Measurements from ENCODE around the gene TRIM65. TPM values are rescaled to one million over a fixed set of nuclear protein-coding genes. Genes with fewer than 3 reads are reported as not detected.
A peak's percentile ranks its signal among the peaks of the same experiment; 100 is the strongest.

Gene TRIM65
- total and polyA plus RNA-seq, 2 experiments from 2014 or later = 13.8 to 54.0 TPM

DNA sequence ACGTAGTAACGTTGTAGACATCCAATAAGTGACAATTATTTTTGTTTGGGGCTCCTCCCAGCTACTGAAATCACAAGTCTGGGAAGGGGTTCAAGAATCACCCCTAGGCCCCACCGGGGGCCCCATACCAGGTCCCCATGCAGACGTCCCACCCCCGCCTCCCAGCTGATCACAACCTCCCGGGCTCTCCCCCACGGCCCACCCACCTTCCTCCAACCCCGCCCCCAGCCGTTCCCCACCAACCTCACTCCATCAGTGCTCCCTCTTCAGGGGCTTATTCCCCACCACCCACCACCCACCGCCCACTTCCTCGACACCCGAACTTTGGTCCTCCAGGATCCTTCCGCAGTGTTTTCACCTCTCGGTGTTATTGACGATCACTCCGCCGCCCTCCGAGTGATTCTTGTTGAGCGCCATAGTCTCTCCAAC is 41.9 kb downstream of the TRIM65 start:
- H3K4me1 ChIP-seq (ENCODE audit: insufficient read depth) = peaks cover 6% of the 10 kb centered on the region
- H3F3A ChIP-seq (replicated peaks; ENCODE audit: low read depth) = peaks cover 9% of the 10 kb centered on the region; the same call in 1 of the 2 replicates
- H3K4me2 ChIP-seq = peak overlapping the region; percentile 87
- Mint-ChIP-seq H3K27ac (no peak overlapping the region), H3K4me3 (no peak overlapping the region), H3K36me3 (ENCODE audit: low read depth) (peaks cover 19% of the 10 kb centered on the region; the same call in 2 of the 3 replicates), H3K27me3 (ENCODE audit: insufficient read depth, low read depth, poor library complexity) (peaks cover 3% of the 10 kb centered on the region), H3K9me3 (no peaks in the 10 kb centered on the region), H3K4me1 (peaks cover 9% of the 10 kb centered on the region)
- H3K9me2 ChIP-seq (ENCODE audit: insufficient read depth) = no peaks in the 10 kb centered on the region
- TF ChIP-seq JUNB (IDR thresholded peaks at IDR 0.05; ENCODE audit: unreplicated experiment) (no peak), ZNF114 (CRISPR knock-in tag; IDR thresholded peaks at IDR 0.05) (no peak), EZH2phosphoT487 (IDR thresholded peaks at IDR 0.05; ENCODE audit: unreplicated experiment) (no peak), CREB1 (CRISPR knock-in tag; IDR thresholded peaks at IDR 0.05; ENCODE audit: low read depth) (no peak)
- TF ChIP-seq, protein P1, sequence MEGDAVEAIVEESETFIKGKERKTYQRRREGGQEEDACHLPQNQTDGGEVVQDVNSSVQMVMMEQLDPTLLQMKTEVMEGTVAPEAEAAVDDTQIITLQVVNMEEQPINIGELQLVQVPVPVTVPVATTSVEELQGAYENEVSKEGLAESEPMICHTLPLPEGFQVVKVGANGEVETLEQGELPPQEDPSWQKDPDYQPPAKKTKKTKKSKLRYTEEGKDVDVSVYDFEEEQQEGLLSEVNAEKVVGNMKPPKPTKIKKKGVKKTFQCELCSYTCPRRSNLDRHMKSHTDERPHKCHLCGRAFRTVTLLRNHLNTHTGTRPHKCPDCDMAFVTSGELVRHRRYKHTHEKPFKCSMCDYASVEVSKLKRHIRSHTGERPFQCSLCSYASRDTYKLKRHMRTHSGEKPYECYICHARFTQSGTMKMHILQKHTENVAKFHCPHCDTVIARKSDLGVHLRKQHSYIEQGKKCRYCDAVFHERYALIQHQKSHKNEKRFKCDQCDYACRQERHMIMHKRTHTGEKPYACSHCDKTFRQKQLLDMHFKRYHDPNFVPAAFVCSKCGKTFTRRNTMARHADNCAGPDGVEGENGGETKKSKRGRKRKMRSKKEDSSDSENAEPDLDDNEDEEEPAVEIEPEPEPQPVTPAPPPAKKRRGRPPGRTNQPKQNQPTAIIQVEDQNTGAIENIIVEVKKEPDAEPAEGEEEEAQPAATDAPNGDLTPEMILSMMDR (conservative IDR thresholded peaks at IDR 0.05; ENCODE audit: low read depth in 2 of 2) = no peak
- TF ChIP-seq, protein P2, sequence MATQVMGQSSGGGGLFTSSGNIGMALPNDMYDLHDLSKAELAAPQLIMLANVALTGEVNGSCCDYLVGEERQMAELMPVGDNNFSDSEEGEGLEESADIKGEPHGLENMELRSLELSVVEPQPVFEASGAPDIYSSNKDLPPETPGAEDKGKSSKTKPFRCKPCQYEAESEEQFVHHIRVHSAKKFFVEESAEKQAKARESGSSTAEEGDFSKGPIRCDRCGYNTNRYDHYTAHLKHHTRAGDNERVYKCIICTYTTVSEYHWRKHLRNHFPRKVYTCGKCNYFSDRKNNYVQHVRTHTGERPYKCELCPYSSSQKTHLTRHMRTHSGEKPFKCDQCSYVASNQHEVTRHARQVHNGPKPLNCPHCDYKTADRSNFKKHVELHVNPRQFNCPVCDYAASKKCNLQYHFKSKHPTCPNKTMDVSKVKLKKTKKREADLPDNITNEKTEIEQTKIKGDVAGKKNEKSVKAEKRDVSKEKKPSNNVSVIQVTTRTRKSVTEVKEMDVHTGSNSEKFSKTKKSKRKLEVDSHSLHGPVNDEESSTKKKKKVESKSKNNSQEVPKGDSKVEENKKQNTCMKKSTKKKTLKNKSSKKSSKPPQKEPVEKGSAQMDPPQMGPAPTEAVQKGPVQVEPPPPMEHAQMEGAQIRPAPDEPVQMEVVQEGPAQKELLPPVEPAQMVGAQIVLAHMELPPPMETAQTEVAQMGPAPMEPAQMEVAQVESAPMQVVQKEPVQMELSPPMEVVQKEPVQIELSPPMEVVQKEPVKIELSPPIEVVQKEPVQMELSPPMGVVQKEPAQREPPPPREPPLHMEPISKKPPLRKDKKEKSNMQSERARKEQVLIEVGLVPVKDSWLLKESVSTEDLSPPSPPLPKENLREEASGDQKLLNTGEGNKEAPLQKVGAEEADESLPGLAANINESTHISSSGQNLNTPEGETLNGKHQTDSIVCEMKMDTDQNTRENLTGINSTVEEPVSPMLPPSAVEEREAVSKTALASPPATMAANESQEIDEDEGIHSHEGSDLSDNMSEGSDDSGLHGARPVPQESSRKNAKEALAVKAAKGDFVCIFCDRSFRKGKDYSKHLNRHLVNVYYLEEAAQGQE (IDR thresholded peaks at IDR 0.05; ENCODE audit: unreplicated experiment) = no peak
- TF ChIP-seq, protein P3, sequence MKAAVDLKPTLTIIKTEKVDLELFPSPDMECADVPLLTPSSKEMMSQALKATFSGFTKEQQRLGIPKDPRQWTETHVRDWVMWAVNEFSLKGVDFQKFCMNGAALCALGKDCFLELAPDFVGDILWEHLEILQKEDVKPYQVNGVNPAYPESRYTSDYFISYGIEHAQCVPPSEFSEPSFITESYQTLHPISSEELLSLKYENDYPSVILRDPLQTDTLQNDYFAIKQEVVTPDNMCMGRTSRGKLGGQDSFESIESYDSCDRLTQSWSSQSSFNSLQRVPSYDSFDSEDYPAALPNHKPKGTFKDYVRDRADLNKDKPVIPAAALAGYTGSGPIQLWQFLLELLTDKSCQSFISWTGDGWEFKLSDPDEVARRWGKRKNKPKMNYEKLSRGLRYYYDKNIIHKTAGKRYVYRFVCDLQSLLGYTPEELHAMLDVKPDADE (IDR thresholded peaks at IDR 0.05) = no peak
- peak overlapping the region; percentile 73 for H3K27ac ChIP-seq (ENCODE audit: low read depth)
- peaks cover 20% of the 10 kb centered on the region for H3K79me2 ChIP-seq (replicated peaks; ENCODE audit: insufficient read depth)
- peak overlapping the region; percentile 64 for H3K4me3 ChIP-seq
- H3K36me3 ChIP-seq (ENCODE audit: insufficient read depth) = peaks cover 7% of the 10 kb centered on the region; the same call in 1 of the 2 replicates
- DNase-seq (ENCODE audit: low spot score) (no peak), ATAC-seq (peak; percentile 23)
- no peak overlapping the region for H2AFZ ChIP-seq
- H4K20me1 ChIP-seq (replicated peaks; ENCODE audit: insufficient read depth) = 0 out of 2 replicates have a peak, but pooled peaks cover 10% of the 10 kb centered on the region
- H3K27me3 ChIP-seq (ENCODE audit: insufficient read depth) = no peaks in the 10 kb centered on the region

DNA sequence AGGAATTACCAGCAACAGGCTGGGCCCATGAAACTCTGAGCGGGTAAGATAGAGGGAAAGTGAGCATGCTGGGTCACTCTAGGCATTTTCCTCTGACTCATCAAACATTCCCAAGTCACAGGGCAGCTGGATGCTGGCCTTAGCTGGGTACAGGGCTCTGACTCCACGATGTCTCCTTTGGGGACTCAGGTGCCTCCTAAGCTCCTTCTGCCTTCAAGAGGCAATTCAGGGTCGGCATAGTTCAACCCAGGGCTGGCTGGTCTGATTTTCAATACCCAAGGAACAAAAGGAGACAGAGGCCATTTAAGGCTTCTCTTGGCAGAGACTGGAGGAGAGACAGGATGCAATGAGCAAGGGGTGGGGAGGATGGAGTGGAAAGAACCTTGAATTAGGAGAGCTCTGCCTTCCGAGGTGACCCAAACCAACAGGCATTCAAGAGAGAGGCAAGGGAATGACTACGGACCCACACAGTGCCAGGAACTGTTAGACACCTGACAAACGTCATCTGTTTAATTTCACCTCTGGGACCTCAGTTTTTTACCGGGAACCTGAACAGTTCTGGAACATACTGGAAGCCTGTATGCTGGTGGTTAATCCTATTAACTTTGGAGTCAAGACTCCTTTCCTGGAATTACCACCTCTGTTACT is 42.5 kb downstream of the TRIM65 start:
- no peak overlapping the region for H3K4me3 Mint-ChIP-seq
- Histone ChIP-seq H3K36me3 (ENCODE audit: insufficient read depth) (peaks cover 7% of the 10 kb centered on the region; the same call in 1 of the 2 replicates), H3K4me2 (peak overlapping the region; percentile 87), H3K79me2 (replicated peaks; ENCODE audit: insufficient read depth) (peaks cover 20% of the 10 kb centered on the region), H3K4me1 (ENCODE audit: insufficient read depth) (peaks cover 6% of the 10 kb centered on the region), H3F3A (replicated peaks; ENCODE audit: low read depth) (peaks cover 12% of the 10 kb centered on the region), H4K20me1 (replicated peaks; ENCODE audit: insufficient read depth) (0 out of 2 replicates have a peak, but pooled peaks cover 10% of the 10 kb centered on the region), H2AFZ (no peak overlapping the region), H3K27ac (ENCODE audit: low read depth) (peak overlapping the region; percentile 73), H3K4me3 (peak overlapping the region; percentile 64), H3K9me2 (ENCODE audit: insufficient read depth) (no peaks in the 10 kb centered on the region), H3K27me3 (ENCODE audit: insufficient read depth) (no peaks in the 10 kb centered on the region)
- TF ChIP-seq ZNF114 (CRISPR knock-in tag; IDR thresholded peaks at IDR 0.05) = no peak
- no peak for DNase-seq (ENCODE audit: low spot score)
- peaks cover 25% of the 10 kb centered on the region; the same call in 2 of the 3 replicates for H3K36me3 Mint-ChIP-seq (ENCODE audit: low read depth)
- H3K27ac Mint-ChIP-seq = no peak overlapping the region; the same call in 1 of the 2 replicates
- H3K27me3 Mint-ChIP-seq (ENCODE audit: insufficient read depth, low read depth, poor library complexity) = peaks cover 3% of the 10 kb centered on the region
- H3K9me3 Mint-ChIP-seq = no peaks in the 10 kb centered on the region
- ATAC-seq = no peak
- peaks cover 9% of the 10 kb centered on the region for H3K4me1 Mint-ChIP-seq
